Measurements from ENCODE around the gene ESYT3.

GRCh38 chr3:138473391-138473790 is 39.0 kb downstream of the ESYT3 start:
- no peak for TF ChIP-seq CTCF (IDR thresholded peaks at IDR 0.05)
- TF ChIP-seq POLR2A (IDR thresholded peaks at IDR 0.05): no peak
- no peak for TF ChIP-seq EP300 (IDR thresholded peaks at IDR 0.05)
